Head of caudate nucleus (tissue), 42 donors: ENCODE results near the gene SAMSN1.
"Not testable (repeated sequence)": the region's sequence is repeated elsewhere in the genome, so short reads cannot be mapped to it uniquely, and the experiment has no call there.

Source experiments
- DNase-seq, 42 donors: peaks; one replicate each; pipeline versions ENCODE4 v3.0.0 to v3.0.0-alpha.2; 2020 to 2021; ENCODE audit warnings: mixed read lengths in 7 of 42
- intact Hi-C: fragments of 100-400 bp; cut with DNase I; formaldehyde crosslinking; loops from one replicate; pipeline ENCODE4 v1.15.0; 2022

SAMSN1 gene

GRCh38 chr21:14567331-14568279 lies 21.5 kb upstream of the SAMSN1 start:
- peak in 2 of 42 donors; percentile 10 to 19 for DNase-seq
- intact Hi-C loops: no loop called here

- no peak for DNase-seq
- intact Hi-C loops: no loop called here
Observed at GRCh38 chr21:14566894-14567293, 20.8 kb upstream of the SAMSN1 start.

- intact Hi-C loops: no loop called here
- DNase-seq: no peak
Observed at GRCh38 chr21:14562959-14563358, 16.8 kb upstream of the SAMSN1 start.

- intact Hi-C loops: no loop called here
- DNase-seq: no peak
Observed at GRCh38 chr21:14560555-14560954, 14.4 kb upstream of the SAMSN1 start.

GRCh38 chr21:14560139-14560538 lies 14.0 kb upstream of the SAMSN1 start:
- intact Hi-C loops: no loop called here
- DNase-seq: no peak

- no peak for DNase-seq
- intact Hi-C loops: no loop called here
Observed at GRCh38 chr21:14559102-14559501, 13.0 kb upstream of the SAMSN1 start.

- intact Hi-C loops: no loop called here
Observed at GRCh38 chr21:14557413-14557812, 11.3 kb upstream of the SAMSN1 start.

GRCh38 chr21:14554948-14555347 lies 8.8 kb upstream of the SAMSN1 start:
- intact Hi-C loops: no loop called here
- no peak for DNase-seq

More at GRCh38 chr21:14557413-14557812, 11.3 kb upstream of the SAMSN1 start:
- DNase-seq: no peak

- intact Hi-C loops: no loop called here
- no peak for DNase-seq
Observed at GRCh38 chr21:14553422-14553821, 7.3 kb upstream of the SAMSN1 start.

GRCh38 chr21:14551741-14552140 lies 5.6 kb upstream of the SAMSN1 start:
- intact Hi-C loops: no loop called here
- DNase-seq: no peak

- intact Hi-C loops: no loop called here
- no peak for DNase-seq
Observed at GRCh38 chr21:14550135-14550534, 4.0 kb upstream of the SAMSN1 start.

- DNase-seq: no peak
- intact Hi-C loops: no loop called here
Observed at GRCh38 chr21:14548779-14549178, 2.7 kb upstream of the SAMSN1 start.

- intact Hi-C loops: no loop called here
- DNase-seq: no peak
Observed at GRCh38 chr21:14547834-14548513, 1.9 kb upstream of the SAMSN1 start.

GRCh38 chr21:14546719-14547118 lies 604 bp upstream of the SAMSN1 start:
- intact Hi-C loops: not testable (repeated sequence)

GRCh38 chr21:14543983-14544382 lies 2.1 kb downstream of the SAMSN1 start:
- DNase-seq: no peak
- intact Hi-C loops: no loop called here

More at GRCh38 chr21:14546719-14547118, 604 bp upstream of the SAMSN1 start:
- not testable (repeated sequence) for DNase-seq

- intact Hi-C loops: no loop called here
- no peak for DNase-seq
Observed at GRCh38 chr21:14542638-14543037, 3.5 kb downstream of the SAMSN1 start.

- intact Hi-C loops: no loop called here
- no peak for DNase-seq
Observed at GRCh38 chr21:14541841-14542490, 4.1 kb downstream of the SAMSN1 start.

GRCh38 chr21:14538483-14538882 lies 7.6 kb downstream of the SAMSN1 start:
- DNase-seq: peak in 1 of 42 donors; percentile 32
- intact Hi-C loops: no loop called here

GRCh38 chr21:14536929-14537328 lies 9.2 kb downstream of the SAMSN1 start:
- intact Hi-C loops: no loop called here
- DNase-seq: no peak

- no peak for DNase-seq
- intact Hi-C loops: no loop called here
Observed at GRCh38 chr21:14535702-14536101, 10.4 kb downstream of the SAMSN1 start.
